Activated CD4-positive, alpha-beta T cell treated with anti-CD3 and anti-CD28 coated beads, Interleukin-2, amount 10 ng/mL, durations not matched to agents 7 days and 5 days (primary cell): ENCODE results near the gene TTC7B. TPM values are rescaled to one million over a fixed set of nuclear protein-coding genes. Genes with fewer than 3 reads are reported as not detected.
A peak's percentile ranks its signal among the peaks of the same experiment; 100 is the strongest.

Experiments
- CTCF ChIA-PET: fragments of 350-600 bp; sonication (Branson Sonifier 250); formaldehyde crosslinking; loops from one replicate; lab custom pipeline; 2021; ENCODE audit warnings: antibody characterized with exemption; lab: Charles Lee
- POLR2A ChIA-PET: fragments of 350-600 bp; sonication (Branson Sonifier 250); formaldehyde crosslinking; loops from one replicate; lab custom pipeline; 2021; ENCODE audit warnings: antibody characterized with exemption; lab: Charles Lee
- DNase-seq: peaks from one replicate; pipeline ENCODE4 v3.0.0-alpha.2; 2020
- H3K27ac Mint-ChIP-seq: one replicate; pipeline ENCODE4 v1.8.0; 2021; ENCODE audit warnings: mild to moderate bottlenecking, moderate library complexity, mixed read lengths
- H3K27me3 Mint-ChIP-seq: one replicate; pipeline ENCODE4 v1.8.0; 2021; ENCODE audit warnings: mixed read lengths
- H3K36me3 Mint-ChIP-seq: one replicate; pipeline ENCODE4 v1.8.0; 2021; ENCODE audit warnings: low read depth, mixed read lengths
- H3K4me1 Mint-ChIP-seq: one replicate; pipeline ENCODE4 v1.8.0; 2021; ENCODE audit warnings: mixed read lengths
- H3K4me3 Mint-ChIP-seq: one replicate; pipeline ENCODE4 v1.8.0; 2021; ENCODE audit warnings: mild to moderate bottlenecking, moderate library complexity, mixed read lengths
- H3K9me3 Mint-ChIP-seq: one replicate; pipeline ENCODE4 v1.8.0; 2021; ENCODE audit warnings: mixed read lengths
- total RNA-seq, 2 experiments: library from RNA; stranded (reverse); gene quantifications; one replicate each; pipeline ENCODE4 v1.2.3, GENCODE V29; 2021

The TTC7B gene
- total RNA-seq, 2 experiments from 2014 or later, result 2.7 to 2.9 TPM

GRCh38 chr14:90518941-90519256, 297.3 kb downstream of the TTC7B start:
- peak; percentile 58 for DNase-seq
- H3K27ac Mint-ChIP-seq, result no peak overlapping the region
- no peaks in the 10 kb centered on the region for H3K36me3 Mint-ChIP-seq
- no peaks in the 10 kb centered on the region for H3K4me1 Mint-ChIP-seq
- ChIA-PET CTCF (no interaction called here), POLR2A (no interaction called here)
- H3K4me3 Mint-ChIP-seq, result no peak overlapping the region
- H3K27me3 Mint-ChIP-seq, result no peaks in the 10 kb centered on the region
- H3K9me3 Mint-ChIP-seq, result no peaks in the 10 kb centered on the region

GRCh38 chr14:90518069-90518940, 297.9 kb downstream of the TTC7B start:
- Mint-ChIP-seq H3K36me3 (no peaks in the 10 kb centered on the region), H3K4me3 (no peak overlapping the region), H3K4me1 (no peaks in the 10 kb centered on the region), H3K27me3 (no peaks in the 10 kb centered on the region), H3K9me3 (no peaks in the 10 kb centered on the region), H3K27ac (no peak overlapping the region)
- ChIA-PET CTCF (no interaction called here), POLR2A (no interaction called here)
- DNase-seq, result no peak

- no peaks in the 10 kb centered on the region for H3K4me1 Mint-ChIP-seq
- CTCF ChIA-PET, result no interaction called here
- POLR2A ChIA-PET, result no interaction called here
- no peaks in the 10 kb centered on the region for H3K27me3 Mint-ChIP-seq
- H3K9me3 Mint-ChIP-seq, result no peaks in the 10 kb centered on the region
- DNase-seq, result no peak
- H3K4me3 Mint-ChIP-seq, result no peak overlapping the region
- no peak overlapping the region for H3K27ac Mint-ChIP-seq
- H3K36me3 Mint-ChIP-seq, result no peaks in the 10 kb centered on the region
Observed at GRCh38 chr14:90517076-90517841, 299.0 kb downstream of the TTC7B start.

GRCh38 chr14:90514566-90514965, 301.7 kb downstream of the TTC7B start:
- H3K27me3 Mint-ChIP-seq, result peaks cover under 1% of the 10 kb centered on the region
- ChIA-PET CTCF (no interaction called here), POLR2A (no interaction called here)
- H3K4me1 Mint-ChIP-seq, result no peaks in the 10 kb centered on the region
- no peaks in the 10 kb centered on the region for H3K36me3 Mint-ChIP-seq
- H3K9me3 Mint-ChIP-seq, result no peaks in the 10 kb centered on the region
- H3K27ac Mint-ChIP-seq, result no peak overlapping the region
- H3K4me3 Mint-ChIP-seq, result no peak overlapping the region
- no peak for DNase-seq

- H3K4me3 Mint-ChIP-seq, result no peak overlapping the region
- no peaks in the 10 kb centered on the region for H3K4me1 Mint-ChIP-seq
- H3K27ac Mint-ChIP-seq, result no peak overlapping the region
- POLR2A ChIA-PET, result interaction anchor here (0.6 kb wide), 1 partner anchor 376 kb away, joined by 3 read pairs; no protein-coding TSS in a partner anchor
- no peak for DNase-seq
- no peaks in the 10 kb centered on the region for H3K9me3 Mint-ChIP-seq
- H3K27me3 Mint-ChIP-seq, result peaks cover 6% of the 10 kb centered on the region
- CTCF ChIA-PET, result interaction anchor here (1.0 kb wide), 1 partner anchor 22 kb away, joined by 3 read pairs; no protein-coding TSS in a partner anchor
- H3K36me3 Mint-ChIP-seq, result no peaks in the 10 kb centered on the region
Observed at GRCh38 chr14:90514015-90514398, 302.2 kb downstream of the TTC7B start.

GRCh38 chr14:90513161-90514014, 302.8 kb downstream of the TTC7B start:
- POLR2A ChIA-PET, result interaction anchor here (0.6 kb wide), 1 partner anchor 375 kb away, joined by 3 read pairs; no protein-coding TSS in a partner anchor
- H3K9me3 Mint-ChIP-seq, result no peaks in the 10 kb centered on the region
- no peak for DNase-seq
- no peak overlapping the region for H3K27ac Mint-ChIP-seq
- H3K27me3 Mint-ChIP-seq, result peaks cover 11% of the 10 kb centered on the region
- H3K4me1 Mint-ChIP-seq, result no peaks in the 10 kb centered on the region
- no peak overlapping the region for H3K4me3 Mint-ChIP-seq
- CTCF ChIA-PET, result interaction anchor here (0.6 to 1.0 kb wide), 2 partner anchors 23 to 138 kb away, joined by 3 read pairs; no protein-coding TSS in a partner anchor
- no peaks in the 10 kb centered on the region for H3K36me3 Mint-ChIP-seq

GRCh38 chr14:90512329-90512991, 303.8 kb downstream of the TTC7B start:
- no peaks in the 10 kb centered on the region for H3K36me3 Mint-ChIP-seq
- H3K9me3 Mint-ChIP-seq, result no peaks in the 10 kb centered on the region
- H3K4me1 Mint-ChIP-seq, result no peaks in the 10 kb centered on the region
- H3K27ac Mint-ChIP-seq, result no peak overlapping the region
- CTCF ChIA-PET, result interaction anchor here (0.6 kb wide), 1 partner anchor 137 kb away, joined by 3 read pairs; no protein-coding TSS in a partner anchor
- POLR2A ChIA-PET, result no interaction called here
- no peak for DNase-seq
- H3K27me3 Mint-ChIP-seq, result peaks cover 14% of the 10 kb centered on the region
- no peak overlapping the region for H3K4me3 Mint-ChIP-seq

- CTCF ChIA-PET, result no interaction called here
- no peak for DNase-seq
Observed at GRCh38 chr14:90511795-90512328, 304.4 kb downstream of the TTC7B start.

GRCh38 chr14:90511252-90511651, 305.0 kb downstream of the TTC7B start:
- no peaks in the 10 kb centered on the region for H3K4me1 Mint-ChIP-seq
- peaks cover 15% of the 10 kb centered on the region for H3K27me3 Mint-ChIP-seq
- no peak overlapping the region for H3K4me3 Mint-ChIP-seq

More at GRCh38 chr14:90511795-90512328, 304.4 kb downstream of the TTC7B start:
- no peak overlapping the region for H3K27ac Mint-ChIP-seq
- H3K4me3 Mint-ChIP-seq, result no peak overlapping the region
- no peaks in the 10 kb centered on the region for H3K4me1 Mint-ChIP-seq
- no peaks in the 10 kb centered on the region for H3K9me3 Mint-ChIP-seq
- POLR2A ChIA-PET, result no interaction called here
- peaks cover 15% of the 10 kb centered on the region for H3K27me3 Mint-ChIP-seq
- H3K36me3 Mint-ChIP-seq, result no peaks in the 10 kb centered on the region

GRCh38 chr14:90510159-90510558, 306.1 kb downstream of the TTC7B start:
- Mint-ChIP-seq H3K4me1 (no peaks in the 10 kb centered on the region), H3K27me3 (peaks cover 15% of the 10 kb centered on the region), H3K36me3 (no peaks in the 10 kb centered on the region), H3K9me3 (no peaks in the 10 kb centered on the region), H3K27ac (no peak overlapping the region), H3K4me3 (no peak overlapping the region)
- no peak for DNase-seq
- ChIA-PET CTCF (interaction anchor here (0.7 kb wide), 1 partner anchor 35 kb away, joined by 3 read pairs; no protein-coding TSS in a partner anchor), POLR2A (no interaction called here)

More at GRCh38 chr14:90511252-90511651, 305.0 kb downstream of the TTC7B start:
- no peak for DNase-seq
- ChIA-PET CTCF (no interaction called here), POLR2A (no interaction called here)
- no peak overlapping the region for H3K27ac Mint-ChIP-seq
- H3K9me3 Mint-ChIP-seq, result no peaks in the 10 kb centered on the region
- H3K36me3 Mint-ChIP-seq, result no peaks in the 10 kb centered on the region

- Mint-ChIP-seq H3K4me3 (no peak overlapping the region), H3K36me3 (no peaks in the 10 kb centered on the region), H3K27ac (no peak overlapping the region), H3K27me3 (peaks cover 15% of the 10 kb centered on the region), H3K4me1 (no peaks in the 10 kb centered on the region), H3K9me3 (no peaks in the 10 kb centered on the region)
- POLR2A ChIA-PET, result no interaction called here
- DNase-seq, result no peak
- CTCF ChIA-PET, result no interaction called here
Observed at GRCh38 chr14:90509403-90509802, 306.8 kb downstream of the TTC7B start.
